Bronchial epithelial cell (primary cell): ENCODE data around the gene CYB5R2. TPM values are rescaled to one million over a fixed set of nuclear protein-coding genes. Genes with fewer than 3 reads are reported as not detected.

Source experiments
- DNase-seq: peaks from one replicate; pipeline ENCODE4 v3.0.0-alpha.2; 2010; ENCODE audit warnings: low read depth
- FAIRE-seq: peaks from 2 replicates; lab custom pipeline; 2011; peaks lifted over from hg19 to GRCh38; lab: Jason Lieb, UNC
- H3K27me3 ChIP-seq: 2 replicates; pipeline ENCODE4 v1.5.1; 2011; ENCODE audit warnings: low read length; ENCODE audit not compliant: control insufficient read depth, insufficient read depth
- H3K36me3 ChIP-seq: 2 replicates; pipeline ENCODE4 v1.5.1; 2011; ENCODE audit warnings: low read length; ENCODE audit not compliant: control insufficient read depth, insufficient read depth
- H3K4me3 ChIP-seq: 2 replicates; pipeline ENCODE4 v1.5.1; 2011; ENCODE audit warnings: mild to moderate bottlenecking, low read depth, low read length, control low read depth
- CTCF ChIP-seq: IDR thresholded peaks from 2 replicates; pipeline ENCODE4 v1.5.1; 2011; ENCODE audit warnings: mild to moderate bottlenecking, moderate library complexity, low read length, control low read depth, inconsistent platforms; ENCODE audit not compliant: insufficient read depth, severe bottlenecking
- total RNA-seq: library from RNA; depleted of rRNA; stranded (reverse); fragments of >200 nt; gene quantifications from 2 replicates; pipeline ENCODE4 v1.2.1, GENCODE V29; 2014

The CYB5R2 gene
- total RNA-seq, 1 donor from 2014 or later, result 12.1 TPM

- TF ChIP-seq CTCF, result peak; percentile 87
- Histone ChIP-seq H3K36me3 (peaks cover 2% of the 10 kb centered on the region), H3K4me3 (no peak overlapping the region), H3K27me3 (no peaks in the 10 kb centered on the region)
- DNase-seq (peak; percentile 67), FAIRE-seq (peak; percentile 90)
Measured at GRCh38 chr11:7657306-7658025, 15.8 kb downstream of the CYB5R2 start.

- FAIRE-seq (peak; percentile 55), DNase-seq (no peak)
- no peak for TF ChIP-seq CTCF
- no peak overlapping the region for H3K4me3 ChIP-seq
- no peaks in the 10 kb centered on the region for H3K27me3 ChIP-seq
- H3K36me3 ChIP-seq, result peaks cover 2% of the 10 kb centered on the region
Measured at GRCh38 chr11:7656704-7657103, 16.6 kb downstream of the CYB5R2 start.

DNA sequence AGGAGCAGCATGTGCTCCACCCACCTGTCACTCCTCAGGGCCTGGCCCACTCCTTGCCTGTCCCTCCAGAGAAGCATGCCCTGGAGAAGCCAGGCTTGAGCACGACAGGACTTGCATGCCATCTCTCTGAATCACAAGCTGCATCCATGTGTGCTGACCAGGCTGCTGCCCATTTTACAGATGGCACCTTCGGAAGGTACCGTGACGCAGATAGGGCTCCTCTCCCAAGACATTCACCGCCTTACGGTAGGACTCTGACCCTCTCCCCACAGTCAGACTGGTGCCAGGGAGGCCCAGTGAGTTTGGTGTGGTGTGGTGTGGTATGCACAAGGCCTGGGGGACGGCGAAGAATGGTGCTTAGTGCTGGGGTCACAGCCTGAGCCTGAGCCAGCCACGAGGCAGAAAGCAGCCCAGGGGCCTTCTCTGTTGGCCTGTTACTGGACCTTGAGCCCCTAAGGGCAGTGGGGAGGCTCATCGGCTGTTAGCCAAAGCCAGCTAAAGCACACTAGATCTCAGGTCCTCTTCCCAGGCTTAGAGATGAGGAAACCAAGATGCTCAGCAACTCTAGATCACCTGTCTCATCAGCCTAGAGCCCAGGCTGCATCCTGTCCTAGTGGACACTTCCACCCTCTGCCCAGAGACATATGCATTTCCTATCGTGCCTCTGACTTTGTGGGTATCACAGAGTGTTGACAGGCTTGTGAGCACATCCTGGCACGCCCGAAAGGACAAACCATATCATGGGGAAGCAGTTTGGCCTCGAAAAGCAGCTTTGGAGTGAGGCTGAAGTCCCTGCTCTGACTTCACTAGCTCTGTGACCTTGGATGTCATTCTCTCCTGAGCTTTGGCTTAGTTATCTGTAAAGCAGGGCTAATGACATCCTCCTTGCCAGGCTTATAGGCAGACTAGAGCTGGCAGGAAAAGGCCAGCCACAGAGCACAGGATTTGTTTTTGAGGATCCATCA lies 17.8 kb downstream of the CYB5R2 start:
- H3K36me3 ChIP-seq, result peaks cover 2% of the 10 kb centered on the region
- no peaks in the 10 kb centered on the region for H3K27me3 ChIP-seq
- FAIRE-seq (no peak), DNase-seq (no peak)
- no peak for TF ChIP-seq CTCF
- no peak overlapping the region for H3K4me3 ChIP-seq

- Histone ChIP-seq H3K27me3 (no peaks in the 10 kb centered on the region), H3K36me3 (peaks cover 3% of the 10 kb centered on the region), H3K4me3 (no peak overlapping the region)
- FAIRE-seq (no peak), DNase-seq (no peak)
- no peak for TF ChIP-seq CTCF
Measured at GRCh38 chr11:7654195-7654705, 19.1 kb downstream of the CYB5R2 start.

GRCh38 chr11:7651700-7652099 lies 21.6 kb downstream of the CYB5R2 start:
- DNase-seq (no peak), FAIRE-seq (no peak)
- no peaks in the 10 kb centered on the region for H3K27me3 ChIP-seq
- no peak for TF ChIP-seq CTCF
- peaks cover 3% of the 10 kb centered on the region for H3K36me3 ChIP-seq
- no peak overlapping the region for H3K4me3 ChIP-seq
